ENCODE measurements around the gene JMJD4. TPM values are rescaled to one million over a fixed set of nuclear protein-coding genes. Genes with fewer than 3 reads are reported as not detected.

JMJD4 gene
- total and polyA plus RNA-seq, 2 of the 8 experiments (the other 6 are each of a cell fraction or from before 2014, with no cell fraction given), result 13.2 to 23.3 TPM

- Histone ChIP-seq H2AK5ac (ENCODE audit: low read depth, low read length) (no peak overlapping the region), H2BK20ac (ENCODE audit: low read length) (no peak overlapping the region), H3K14ac (ENCODE audit: insufficient read length) (no peak overlapping the region), H3K23ac (ENCODE audit: insufficient read length) (no peak overlapping the region), H3K9ac (replicated peaks in 1 of 4; ENCODE audit: extremely low read depth in 1 of 4, low read depth in 3 of 4, low read length in 3 of 4) (no peak overlapping the region), H3K4me1 (replicated peaks in 1 of 4; ENCODE audit: control insufficient read depth in 3 of 4, insufficient read depth in 4 of 4, low read length in 3 of 4) (no peaks in the 10 kb centered on the region), H3K18ac (ENCODE audit: extremely low read depth, low read length) (no peak overlapping the region), H4K91ac (replicated peaks; ENCODE audit: insufficient read length, low read length) (no peak overlapping the region), H2AFZ (ENCODE audit: low read length) (no peak overlapping the region), H2BK15ac (ENCODE audit: low read length) (no peak overlapping the region), H3K27ac (ENCODE audit: low read depth, low read length) (no peak overlapping the region), H4K20me1 (replicated peaks in 1 of 2; ENCODE audit: control insufficient read depth in 1 of 2, insufficient read depth in 2 of 2, low read length in 2 of 2) (peaks cover 0 to 15% of the 10 kb centered on the region in 2 experiments), H3K23me2 (ENCODE audit: low read depth, low read length) (no peaks in the 10 kb centered on the region), H3K4me2 (ENCODE audit: insufficient read depth in 1 of 2, low read depth in 2 of 2, low read length in 2 of 2) (no peak overlapping the region), H4K5ac (ENCODE audit: insufficient read length, low read depth, low read length) (no peak overlapping the region), H2BK120ac (replicated peaks; ENCODE audit: low read depth, low read length) (no peak overlapping the region), H3K4ac (replicated peaks; ENCODE audit: insufficient read length, low read depth, low read length) (no peak overlapping the region), H3K56ac (replicated peaks; ENCODE audit: insufficient read length, low read depth, low read length) (no peak overlapping the region), H2BK12ac (ENCODE audit: low read depth, low read length) (no peak overlapping the region), H4K8ac (ENCODE audit: extremely low read depth, insufficient read depth, low read length) (peak overlapping the region; percentile 25; the same call in 1 of the 2 replicates), H3K36me3 (ENCODE audit: control insufficient read depth in 2 of 4, insufficient read depth in 4 of 4, low read length in 3 of 4) (peaks cover 0 to 10% (median 0%) of the 10 kb centered on the region in 4 experiments; a peak in 2 of 8 replicates), H3K79me2 (ENCODE audit: control insufficient read depth in 1 of 2, insufficient read depth in 2 of 2, low read length in 2 of 2) (no peaks in the 10 kb centered on the region), H3K79me1 (ENCODE audit: low read depth, low read length) (peaks cover 8% of the 10 kb centered on the region), H3K27me3 (replicated peaks in 1 of 4; ENCODE audit: control insufficient read depth in 3 of 4, extremely low read depth in 1 of 4, insufficient read depth in 3 of 4, low read length in 3 of 4) (no peaks in the 10 kb centered on the region), H2BK5ac (ENCODE audit: low read depth, low read length) (no peak overlapping the region; the same call in 1 of the 2 replicates), H3K9me3 (ENCODE audit: insufficient read depth in 2 of 2, low read depth in 1 of 2, low read length in 1 of 2) (no peaks in the 10 kb centered on the region), H3K4me3 (ENCODE audit: extremely low read depth in 1 of 4, insufficient read depth in 2 of 4, low read depth in 3 of 4, low read length in 4 of 4) (no peak overlapping the region)
- DNase-seq (ENCODE audit: low read depth in 1 of 2, low spot score in 2 of 2) (no peak), FAIRE-seq (no peak)
- POLR2A ChIA-PET (ENCODE audit: partially characterized antibody), result interaction anchor here (0.6 kb wide), 1 partner anchor 412 kb away, joined by 3 read pairs; no protein-coding TSS in a partner anchor
- WGBS, 2 experiments (ENCODE audit: extremely low coverage in 1 of 2, insufficient coverage in 1 of 2, insufficient read length in 1 of 2, insufficient replicate concordance in 2 of 2, low coverage in 1 of 2, low lambda C conversion rate in 2 of 2, missing lambda C conversion rate in 1 of 2), result 93% methylated on average over 42 of the region's 42 CpGs; no CpG with 5 or more reads in 1 of the 2 experiments
- CTCF ChIA-PET (ENCODE audit: partially characterized antibody), result interaction anchor here (0.7 to 5.0 kb wide), 8 partner anchors 12 to 302 kb away, joined by 3 to 51 read pairs (median 4); no protein-coding TSS in a partner anchor
- TF ChIP-seq TBP (IDR thresholded peaks at IDR 0.05; ENCODE audit: low read depth, low read length) (no peak), ATF2 (IDR thresholded peaks at IDR 0.05; ENCODE audit: low read length) (no peak), BCL11A (IDR thresholded peaks at IDR 0.05; ENCODE audit: low read depth in 2 of 2, low read length in 2 of 2) (no peak), POLR2A (IDR thresholded peaks at IDR 0.05; ENCODE audit: control extremely low read depth in 1 of 2, low read depth in 2 of 2, low read length in 2 of 2) (no peak), CHD2 (IDR thresholded peaks at IDR 0.05; ENCODE audit: low read length) (no peak)
Observed at GRCh38 chr1:227774821-227775661, 39.9 kb upstream of the JMJD4 start.

All from H1 (cell line).